GM19467 (cell line): Measurements from ENCODE around the gene GAB2.

Experiments used
- ATAC-seq: cut with Tn5 transposase; IDR thresholded peaks from one replicate; pipeline ENCODE4 v1.9.1; 2021; ENCODE audit warnings: mild to moderate bottlenecking, moderate library complexity; ENCODE audit not compliant: unreplicated experiment

GAB2 gene

DNA sequence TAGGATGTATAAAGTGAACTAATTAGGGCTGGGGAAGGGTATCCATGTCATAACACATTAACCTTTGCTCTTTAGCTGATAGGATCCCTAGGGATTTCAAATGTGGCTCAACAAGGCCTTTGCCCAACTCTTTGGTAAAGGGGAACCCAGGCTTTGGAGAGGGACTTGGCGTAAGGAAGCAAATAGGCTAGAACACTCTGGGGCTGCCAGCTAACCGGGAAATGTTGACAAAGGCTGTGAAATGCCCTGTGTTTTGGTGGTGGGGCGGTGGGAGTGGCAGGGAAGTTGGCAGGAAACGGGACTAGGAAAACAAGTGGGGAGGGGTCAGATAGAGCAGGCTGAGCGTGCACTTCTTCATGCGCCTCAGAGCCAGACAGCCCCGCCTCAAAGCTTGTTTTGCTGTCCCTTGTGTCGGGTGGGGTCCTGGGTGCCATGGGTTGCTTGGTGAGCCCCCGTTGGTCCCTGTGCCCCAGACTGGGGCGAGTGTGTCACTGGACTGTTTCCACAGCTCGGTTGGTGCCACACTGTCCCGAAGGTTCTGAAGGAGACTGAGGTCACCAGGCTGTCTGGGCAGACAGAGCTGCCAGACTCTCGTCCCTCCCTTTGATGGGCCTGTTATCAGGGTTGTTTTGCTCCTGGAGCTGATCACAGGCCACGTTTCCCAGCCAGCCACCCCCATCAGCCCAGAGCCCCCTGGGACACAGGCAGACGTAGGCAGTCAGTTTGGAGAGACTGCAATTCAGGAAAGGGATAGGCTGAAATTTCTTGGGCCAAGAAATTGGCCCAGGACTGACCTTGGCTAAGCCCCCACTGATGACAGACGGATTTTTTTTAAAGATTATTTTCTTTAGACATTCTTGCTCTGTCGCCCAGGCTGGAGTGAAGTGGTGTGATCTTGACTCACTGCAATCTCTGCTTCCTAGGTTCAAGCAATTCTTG lies 248.8 kb downstream of the GAB2 start:
- no peak for ATAC-seq

GRCh38 chr11:78166855-78167469 lies 250.7 kb downstream of the GAB2 start:
- no peak for ATAC-seq
